ENCODE results near the gene TMEM243. TPM values are rescaled to one million over a fixed set of nuclear protein-coding genes. Genes with fewer than 3 reads are reported as not detected.

TMEM243 gene
- total and polyA plus RNA-seq, 10 of the 15 experiments (the other 5 are each of a cell fraction or from before 2014, with no cell fraction given) = 47.8 to 170 (median 77.9) TPM

- peak; percentile 85 for TF ChIP-seq POU2F2 (IDR thresholded peaks at IDR 0.05; ENCODE audit: borderline replicate concordance, low read depth, low read length)
- TF ChIP-seq ETV6 (conservative IDR thresholded peaks at IDR 0.05 in 1 of 2, IDR thresholded peaks at IDR 0.05 in 1 of 2; ENCODE audit: borderline replicate concordance in 1 of 2, low read depth in 1 of 2) = peak in 1 of 2 experiments; percentile 95; a peak in 2 of 4 replicates
- TF ChIP-seq ATF7 (IDR thresholded peaks at IDR 0.05; ENCODE audit: low read depth) = peak; percentile 94
- peak; percentile 77; the same call in 1 of the 2 replicates for TF ChIP-seq SMAD5 (IDR thresholded peaks at IDR 0.05; ENCODE audit: low read depth)
- no peak for TF ChIP-seq RUNX3 (IDR thresholded peaks at IDR 0.05; ENCODE audit: low read length)
- TF ChIP-seq FOXM1 (IDR thresholded peaks at IDR 0.05; ENCODE audit: low read depth, low read length) = no peak
- peak; percentile 93 for TF ChIP-seq IKZF1 (conservative IDR thresholded peaks at IDR 0.05)
- TF ChIP-seq, protein P1, sequence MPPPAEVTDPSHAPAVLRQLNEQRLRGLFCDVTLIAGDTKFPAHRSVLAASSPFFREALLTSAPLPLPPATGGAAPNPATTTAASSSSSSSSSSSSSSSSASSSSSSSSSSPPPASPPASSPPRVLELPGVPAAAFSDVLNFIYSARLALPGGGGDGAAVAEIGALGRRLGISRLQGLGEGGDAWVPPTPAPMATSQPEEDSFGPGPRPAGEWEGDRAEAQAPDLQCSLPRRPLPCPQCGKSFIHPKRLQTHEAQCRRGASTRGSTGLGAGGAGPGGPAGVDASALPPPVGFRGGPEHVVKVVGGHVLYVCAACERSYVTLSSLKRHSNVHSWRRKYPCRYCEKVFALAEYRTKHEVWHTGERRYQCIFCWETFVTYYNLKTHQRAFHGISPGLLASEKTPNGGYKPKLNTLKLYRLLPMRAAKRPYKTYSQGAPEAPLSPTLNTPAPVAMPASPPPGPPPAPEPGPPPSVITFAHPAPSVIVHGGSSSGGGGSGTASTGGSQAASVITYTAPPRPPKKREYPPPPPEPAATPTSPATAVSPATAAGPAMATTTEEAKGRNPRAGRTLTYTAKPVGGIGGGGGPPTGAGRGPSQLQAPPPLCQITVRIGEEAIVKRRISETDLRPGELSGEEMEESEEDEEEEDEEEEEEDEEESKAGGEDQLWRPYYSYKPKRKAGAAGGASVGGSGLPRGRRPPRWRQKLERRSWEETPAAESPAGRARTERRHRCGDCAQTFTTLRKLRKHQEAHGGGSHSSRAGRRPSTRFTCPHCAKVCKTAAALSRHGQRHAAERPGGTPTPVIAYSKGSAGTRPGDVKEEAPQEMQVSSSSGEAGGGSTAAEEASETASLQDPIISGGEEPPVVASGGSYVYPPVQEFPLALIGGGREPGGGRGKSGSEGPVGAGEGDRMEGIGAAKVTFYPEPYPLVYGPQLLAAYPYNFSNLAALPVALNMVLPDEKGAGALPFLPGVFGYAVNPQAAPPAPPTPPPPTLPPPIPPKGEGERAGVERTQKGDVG (CRISPR knock-in tag; IDR thresholded peaks at IDR 0.05) = no peak
- 0 out of 4 replicates have a peak, but pooled peaks of 1 of the 2 experiments have one; percentile 5 for TF ChIP-seq SRF (IDR thresholded peaks at IDR 0.05; ENCODE audit: low read depth in 2 of 2, low read length in 2 of 2)
- TF ChIP-seq CBFB (IDR thresholded peaks at IDR 0.05; ENCODE audit: low read depth) = 0 out of 2 replicates have a peak, but pooled peaks have one; percentile 23
- TF ChIP-seq, protein P2, sequence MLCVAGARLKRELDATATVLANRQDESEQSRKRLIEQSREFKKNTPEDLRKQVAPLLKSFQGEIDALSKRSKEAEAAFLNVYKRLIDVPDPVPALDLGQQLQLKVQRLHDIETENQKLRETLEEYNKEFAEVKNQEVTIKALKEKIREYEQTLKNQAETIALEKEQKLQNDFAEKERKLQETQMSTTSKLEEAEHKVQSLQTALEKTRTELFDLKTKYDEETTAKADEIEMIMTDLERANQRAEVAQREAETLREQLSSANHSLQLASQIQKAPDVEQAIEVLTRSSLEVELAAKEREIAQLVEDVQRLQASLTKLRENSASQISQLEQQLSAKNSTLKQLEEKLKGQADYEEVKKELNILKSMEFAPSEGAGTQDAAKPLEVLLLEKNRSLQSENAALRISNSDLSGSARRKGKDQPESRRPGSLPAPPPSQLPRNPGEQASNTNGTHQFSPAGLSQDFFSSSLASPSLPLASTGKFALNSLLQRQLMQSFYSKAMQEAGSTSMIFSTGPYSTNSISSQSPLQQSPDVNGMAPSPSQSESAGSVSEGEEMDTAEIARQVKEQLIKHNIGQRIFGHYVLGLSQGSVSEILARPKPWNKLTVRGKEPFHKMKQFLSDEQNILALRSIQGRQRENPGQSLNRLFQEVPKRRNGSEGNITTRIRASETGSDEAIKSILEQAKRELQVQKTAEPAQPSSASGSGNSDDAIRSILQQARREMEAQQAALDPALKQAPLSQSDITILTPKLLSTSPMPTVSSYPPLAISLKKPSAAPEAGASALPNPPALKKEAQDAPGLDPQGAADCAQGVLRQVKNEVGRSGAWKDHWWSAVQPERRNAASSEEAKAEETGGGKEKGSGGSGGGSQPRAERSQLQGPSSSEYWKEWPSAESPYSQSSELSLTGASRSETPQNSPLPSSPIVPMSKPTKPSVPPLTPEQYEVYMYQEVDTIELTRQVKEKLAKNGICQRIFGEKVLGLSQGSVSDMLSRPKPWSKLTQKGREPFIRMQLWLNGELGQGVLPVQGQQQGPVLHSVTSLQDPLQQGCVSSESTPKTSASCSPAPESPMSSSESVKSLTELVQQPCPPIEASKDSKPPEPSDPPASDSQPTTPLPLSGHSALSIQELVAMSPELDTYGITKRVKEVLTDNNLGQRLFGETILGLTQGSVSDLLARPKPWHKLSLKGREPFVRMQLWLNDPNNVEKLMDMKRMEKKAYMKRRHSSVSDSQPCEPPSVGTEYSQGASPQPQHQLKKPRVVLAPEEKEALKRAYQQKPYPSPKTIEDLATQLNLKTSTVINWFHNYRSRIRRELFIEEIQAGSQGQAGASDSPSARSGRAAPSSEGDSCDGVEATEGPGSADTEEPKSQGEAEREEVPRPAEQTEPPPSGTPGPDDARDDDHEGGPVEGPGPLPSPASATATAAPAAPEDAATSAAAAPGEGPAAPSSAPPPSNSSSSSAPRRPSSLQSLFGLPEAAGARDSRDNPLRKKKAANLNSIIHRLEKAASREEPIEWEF (IDR thresholded peaks at IDR 0.05; ENCODE audit: insufficient replicate concordance, low read depth, low read length) = peak; percentile 82
- peak; percentile 88 to 92 for TF ChIP-seq IKZF2 (IDR thresholded peaks at IDR 0.05)
- TF ChIP-seq MEF2A (IDR thresholded peaks at IDR 0.05; ENCODE audit: insufficient read depth, low read depth, low read length) = peak; percentile 61
- TF ChIP-seq SPI1 (IDR thresholded peaks at IDR 0.05; ENCODE audit: borderline replicate concordance, insufficient read depth, low read depth, low read length) = peak; percentile 89
- TF ChIP-seq YY1 (IDR thresholded peaks at IDR 0.05; ENCODE audit: low read depth, low read length) = peak; percentile 54; the same call in 1 of the 2 replicates
- TF ChIP-seq, protein P3, sequence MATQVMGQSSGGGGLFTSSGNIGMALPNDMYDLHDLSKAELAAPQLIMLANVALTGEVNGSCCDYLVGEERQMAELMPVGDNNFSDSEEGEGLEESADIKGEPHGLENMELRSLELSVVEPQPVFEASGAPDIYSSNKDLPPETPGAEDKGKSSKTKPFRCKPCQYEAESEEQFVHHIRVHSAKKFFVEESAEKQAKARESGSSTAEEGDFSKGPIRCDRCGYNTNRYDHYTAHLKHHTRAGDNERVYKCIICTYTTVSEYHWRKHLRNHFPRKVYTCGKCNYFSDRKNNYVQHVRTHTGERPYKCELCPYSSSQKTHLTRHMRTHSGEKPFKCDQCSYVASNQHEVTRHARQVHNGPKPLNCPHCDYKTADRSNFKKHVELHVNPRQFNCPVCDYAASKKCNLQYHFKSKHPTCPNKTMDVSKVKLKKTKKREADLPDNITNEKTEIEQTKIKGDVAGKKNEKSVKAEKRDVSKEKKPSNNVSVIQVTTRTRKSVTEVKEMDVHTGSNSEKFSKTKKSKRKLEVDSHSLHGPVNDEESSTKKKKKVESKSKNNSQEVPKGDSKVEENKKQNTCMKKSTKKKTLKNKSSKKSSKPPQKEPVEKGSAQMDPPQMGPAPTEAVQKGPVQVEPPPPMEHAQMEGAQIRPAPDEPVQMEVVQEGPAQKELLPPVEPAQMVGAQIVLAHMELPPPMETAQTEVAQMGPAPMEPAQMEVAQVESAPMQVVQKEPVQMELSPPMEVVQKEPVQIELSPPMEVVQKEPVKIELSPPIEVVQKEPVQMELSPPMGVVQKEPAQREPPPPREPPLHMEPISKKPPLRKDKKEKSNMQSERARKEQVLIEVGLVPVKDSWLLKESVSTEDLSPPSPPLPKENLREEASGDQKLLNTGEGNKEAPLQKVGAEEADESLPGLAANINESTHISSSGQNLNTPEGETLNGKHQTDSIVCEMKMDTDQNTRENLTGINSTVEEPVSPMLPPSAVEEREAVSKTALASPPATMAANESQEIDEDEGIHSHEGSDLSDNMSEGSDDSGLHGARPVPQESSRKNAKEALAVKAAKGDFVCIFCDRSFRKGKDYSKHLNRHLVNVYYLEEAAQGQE (IDR thresholded peaks at IDR 0.05; ENCODE audit: low read depth, low read length) = no peak
- TF ChIP-seq ASH2L (IDR thresholded peaks at IDR 0.05; ENCODE audit: borderline replicate concordance, low read depth) = 0 out of 2 replicates have a peak, but pooled peaks have one; percentile 78
Measured at GRCh38 chr7:87216701-87217508, 2.6 kb downstream of the TMEM243 start (continued).

Measured in GM12878 (cell line).